NT2/D1 (cell line): ENCODE data around the gene TNFAIP8.
A peak's percentile ranks its signal among the peaks of the same experiment; 100 is the strongest.

Experiments
- DNase-seq: peaks from one replicate; pipeline ENCODE4 v3.0.0-alpha.2; 2011; ENCODE audit warnings: low read depth, low spot score
- H3K27me3 ChIP-seq: 2 replicates; pipeline ENCODE4 v1.6.0; 2011; ENCODE audit warnings: mild to moderate bottlenecking; ENCODE audit not compliant: insufficient read length, insufficient read depth
- H3K36me3 ChIP-seq: 2 replicates; pipeline ENCODE4 v1.6.1; 2011; ENCODE audit warnings: mild to moderate bottlenecking, low read length, mixed read lengths; ENCODE audit not compliant: insufficient read depth, insufficient read length
- H3K4me1 ChIP-seq: 2 replicates; pipeline ENCODE4 v1.5.1; 2011; ENCODE audit not compliant: insufficient read depth, insufficient read length
- H3K4me3 ChIP-seq: 2 replicates; pipeline ENCODE4 v1.5.1; 2011; ENCODE audit warnings: low read depth; ENCODE audit not compliant: insufficient read length
- H3K9ac ChIP-seq: 2 replicates; pipeline ENCODE4 v1.6.0; 2011; ENCODE audit warnings: low read depth; ENCODE audit not compliant: insufficient read length
- H3K9me3 ChIP-seq: 2 replicates; pipeline ENCODE4 v1.5.1; 2011; ENCODE audit warnings: mild to moderate bottlenecking, low read length; ENCODE audit not compliant: insufficient read depth
- SUZ12 ChIP-seq: IDR thresholded peaks from 2 replicates; pipeline ENCODE4 v1.6.1; 2011; ENCODE audit not compliant: insufficient read length, insufficient read depth; ENCODE audit errors: extremely low read depth
- YY1 ChIP-seq: IDR thresholded peaks from 2 replicates; pipeline ENCODE4 v1.6.1; 2011; ENCODE audit not compliant: insufficient read length, insufficient read depth
- ZNF274 ChIP-seq: IDR thresholded peaks from 2 replicates; pipeline ENCODE4 v1.6.1; 2011; ENCODE audit warnings: mild to moderate bottlenecking, low read depth, low read length

Gene TNFAIP8

GRCh38 chr5:119355685-119356611 is at the start of gene TNFAIP8:
TNFAIP8 (plus strand) TSS chr5:119356019; CDS start chr5:119356091, 72 bp downstream.
- Histone ChIP-seq H3K9me3 (no peaks in the 10 kb centered on the region), H3K4me3 (peak within 1 kb of the TSS; percentile 55), H3K27me3 (no peaks in the 10 kb centered on the region), H3K4me1 (peaks cover 2% of the 10 kb centered on the region), H3K36me3 (peaks cover 2% of the 10 kb centered on the region), H3K9ac (peak within 1 kb of the TSS; percentile 83)
- TF ChIP-seq YY1 = no peak
- TF ChIP-seq SUZ12 = no peak
- TF ChIP-seq ZNF274 = no peak
- no peak for DNase-seq

- H3K4me3 ChIP-seq = no peak overlapping the region
- DNase-seq = no peak
- H3K4me1 ChIP-seq = no peaks in the 10 kb centered on the region
Observed at GRCh38 chr5:119307170-119307569, 48.6 kb upstream of the TNFAIP8 start.

GRCh38 chr5:119309326-119309725 is 46.5 kb upstream of the TNFAIP8 start:
- Histone ChIP-seq H3K9me3 (no peaks in the 10 kb centered on the region), H3K27me3 (no peaks in the 10 kb centered on the region), H3K9ac (no peak overlapping the region), H3K4me1 (no peaks in the 10 kb centered on the region), H3K36me3 (no peaks in the 10 kb centered on the region), H3K4me3 (no peak overlapping the region)
- TF ChIP-seq SUZ12 (no peak), YY1 (no peak), ZNF274 (no peak)
- DNase-seq = no peak

More at GRCh38 chr5:119307170-119307569, 48.6 kb upstream of the TNFAIP8 start:
- H3K27me3 ChIP-seq = no peaks in the 10 kb centered on the region
- no peaks in the 10 kb centered on the region for H3K36me3 ChIP-seq
- H3K9me3 ChIP-seq = no peaks in the 10 kb centered on the region
- no peak for TF ChIP-seq ZNF274
- no peak for TF ChIP-seq YY1
- TF ChIP-seq SUZ12 = no peak
- H3K9ac ChIP-seq = no peak overlapping the region

GRCh38 chr5:119311688-119312087 is 44.1 kb upstream of the TNFAIP8 start:
- H3K27me3 ChIP-seq = no peaks in the 10 kb centered on the region
- no peak for DNase-seq
- no peak overlapping the region for H3K9ac ChIP-seq
- H3K4me3 ChIP-seq = no peak overlapping the region
- no peaks in the 10 kb centered on the region for H3K4me1 ChIP-seq
- TF ChIP-seq SUZ12 = no peak
- no peak for TF ChIP-seq YY1
- TF ChIP-seq ZNF274 = no peak
- no peaks in the 10 kb centered on the region for H3K9me3 ChIP-seq
- no peaks in the 10 kb centered on the region for H3K36me3 ChIP-seq

GRCh38 chr5:119312403-119312802 is 43.4 kb upstream of the TNFAIP8 start:
- Histone ChIP-seq H3K4me1 (no peaks in the 10 kb centered on the region), H3K4me3 (no peak overlapping the region), H3K36me3 (no peaks in the 10 kb centered on the region), H3K9me3 (no peaks in the 10 kb centered on the region), H3K9ac (no peak overlapping the region), H3K27me3 (no peaks in the 10 kb centered on the region)
- no peak for DNase-seq
- TF ChIP-seq ZNF274 (no peak), SUZ12 (no peak), YY1 (no peak)

- no peaks in the 10 kb centered on the region for H3K4me1 ChIP-seq
- TF ChIP-seq SUZ12 (no peak), YY1 (no peak), ZNF274 (no peak)
- no peak overlapping the region for H3K4me3 ChIP-seq
- no peaks in the 10 kb centered on the region for H3K36me3 ChIP-seq
- DNase-seq = no peak
- H3K9me3 ChIP-seq = no peaks in the 10 kb centered on the region
- no peak overlapping the region for H3K9ac ChIP-seq
- H3K27me3 ChIP-seq = no peaks in the 10 kb centered on the region
Observed at GRCh38 chr5:119313197-119313596, 42.6 kb upstream of the TNFAIP8 start.

GRCh38 chr5:119313658-119314605 is 41.9 kb upstream of the TNFAIP8 start:
- DNase-seq = no peak
- no peaks in the 10 kb centered on the region for H3K9me3 ChIP-seq
- H3K36me3 ChIP-seq = no peaks in the 10 kb centered on the region
- no peaks in the 10 kb centered on the region for H3K27me3 ChIP-seq
- no peaks in the 10 kb centered on the region for H3K4me1 ChIP-seq
- H3K9ac ChIP-seq = no peak overlapping the region
- no peak for TF ChIP-seq ZNF274
- TF ChIP-seq YY1 = no peak
- TF ChIP-seq SUZ12 = no peak
- H3K4me3 ChIP-seq = no peak overlapping the region
